GM04503 (cell line): ENCODE measurements around the gene CLSTN1.
A peak's percentile ranks its signal among the peaks of the same experiment; 100 is the strongest.

Experiments
- DNase-seq: peaks from one replicate; pipeline ENCODE4 v3.0.0-alpha.2; 2012; ENCODE audit warnings: low read depth

Gene CLSTN1

DNA sequence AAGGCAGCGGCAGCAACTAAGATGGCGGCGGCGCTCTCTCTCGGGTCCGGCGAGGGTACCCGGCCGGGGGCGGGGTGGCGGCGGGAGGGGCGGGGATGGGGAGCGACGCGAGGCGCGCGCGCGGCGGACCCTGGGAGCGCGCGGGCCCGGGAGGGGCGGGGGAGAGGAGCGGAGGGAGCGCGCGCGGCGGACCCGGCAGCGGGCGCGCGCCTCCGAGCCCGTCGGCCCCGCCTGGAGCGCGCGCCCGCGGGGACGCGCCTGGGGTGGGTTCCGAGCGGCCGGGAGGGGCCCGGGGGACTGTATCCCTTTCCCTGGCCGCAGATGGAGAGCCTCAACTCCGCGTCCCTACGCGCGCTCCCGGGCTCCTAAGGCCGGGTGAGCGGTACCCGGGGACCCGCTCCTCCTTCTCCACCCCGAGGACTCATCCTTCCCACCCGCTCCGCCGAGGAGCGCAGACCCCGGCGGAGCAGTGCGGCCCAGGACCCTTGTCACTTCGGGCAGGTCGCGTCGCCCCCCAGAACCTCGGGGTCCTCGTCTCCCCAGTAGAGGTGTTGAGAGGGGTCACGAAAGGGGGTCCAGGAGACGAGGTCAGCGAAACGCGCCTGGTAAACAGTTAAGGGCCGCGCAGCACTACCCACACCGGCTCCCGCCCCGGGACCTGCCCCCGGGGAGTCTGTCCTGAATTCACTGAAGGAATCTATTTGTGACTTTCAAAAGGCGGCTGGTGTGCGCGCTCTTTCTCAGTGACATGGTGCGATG is at the start of gene CLSTN1:
TSS of gene CLSTN1 (minus strand) at position 23 of the 759 bp plus-strand sequence. CDS start 232 bp downstream, outside the sequence.
- DNase-seq: no peak

DNA sequence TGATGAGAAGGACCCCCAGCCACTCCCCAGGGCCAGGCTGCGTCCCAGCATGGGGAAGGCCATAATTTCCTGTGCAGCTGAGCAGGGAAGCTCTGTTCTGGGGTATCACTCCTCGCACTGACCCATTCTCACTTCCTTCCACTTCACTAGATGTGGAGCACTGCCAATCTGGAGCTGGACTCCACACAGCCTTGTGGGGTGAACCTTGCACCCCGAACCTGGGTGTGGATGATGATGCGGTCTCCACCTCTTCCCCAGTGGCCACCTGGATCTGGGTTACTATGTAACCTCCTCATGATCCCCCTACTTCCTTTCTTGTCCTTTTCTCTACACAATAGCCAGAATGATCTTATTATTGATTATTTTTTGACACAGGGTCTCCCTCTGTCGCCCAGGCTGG is 49.6 kb upstream of the CLSTN1 start:
- DNase-seq: no peak

DNA sequence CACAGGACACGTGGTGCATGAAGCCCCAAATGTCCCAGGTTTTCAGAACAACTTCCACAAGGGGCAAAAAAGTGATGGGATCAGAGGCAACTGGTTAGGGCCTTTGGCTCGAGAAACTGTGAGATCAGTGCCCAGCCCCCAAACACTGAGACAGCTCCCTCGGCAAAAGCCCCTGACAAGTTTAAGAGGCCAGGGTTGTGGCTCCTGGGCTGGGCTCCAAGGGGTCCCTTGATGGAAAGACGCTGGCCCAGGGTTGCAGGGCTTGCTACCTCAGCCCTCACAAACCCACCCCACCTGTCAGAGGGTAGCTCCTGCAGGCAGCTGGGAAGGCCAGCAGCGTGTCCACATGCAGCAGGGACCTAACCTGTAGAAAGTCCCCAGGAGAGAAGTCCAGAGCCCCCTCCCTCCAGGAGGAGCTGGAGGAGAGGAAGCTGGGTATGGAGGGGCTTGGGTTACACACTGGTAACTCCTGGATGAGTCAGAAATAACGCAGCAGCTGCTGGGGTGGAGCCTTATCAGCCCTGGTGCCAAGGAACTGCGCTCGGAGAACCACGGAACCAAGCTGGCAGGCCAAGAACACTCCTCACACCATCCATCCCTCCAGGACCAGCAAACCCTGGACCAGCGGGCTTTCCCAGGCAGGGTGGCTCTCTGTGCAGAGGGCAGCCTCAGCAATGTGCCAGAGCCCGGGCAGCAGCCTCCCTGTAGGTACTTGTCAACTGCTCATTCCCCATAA is 48.8 kb upstream of the CLSTN1 start:
- no peak for DNase-seq

GRCh38 chr1:9871707-9872425 is 48.1 kb upstream of the CLSTN1 start:
- no peak for DNase-seq

DNA sequence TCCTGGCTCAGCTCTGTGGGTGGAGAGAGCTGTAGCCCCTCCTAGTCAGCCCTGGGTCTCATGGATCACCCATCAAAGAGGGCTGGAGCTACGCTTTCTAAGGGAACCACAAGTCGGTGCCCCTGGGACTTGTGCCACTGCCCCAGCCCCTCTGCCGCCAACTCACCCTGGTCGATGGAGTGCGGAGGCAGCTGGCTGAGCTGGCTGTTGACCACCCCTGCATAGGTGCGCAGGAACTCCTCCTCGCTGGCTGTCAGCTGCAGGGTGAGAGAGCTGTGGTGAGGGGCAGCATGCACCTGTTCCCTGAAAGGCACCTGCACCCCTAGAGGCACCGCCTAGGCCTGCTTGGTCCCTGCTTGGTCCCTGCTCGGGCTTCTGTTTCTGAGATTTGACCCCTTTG is 47.3 kb upstream of the CLSTN1 start:
- DNase-seq: no peak

DNA sequence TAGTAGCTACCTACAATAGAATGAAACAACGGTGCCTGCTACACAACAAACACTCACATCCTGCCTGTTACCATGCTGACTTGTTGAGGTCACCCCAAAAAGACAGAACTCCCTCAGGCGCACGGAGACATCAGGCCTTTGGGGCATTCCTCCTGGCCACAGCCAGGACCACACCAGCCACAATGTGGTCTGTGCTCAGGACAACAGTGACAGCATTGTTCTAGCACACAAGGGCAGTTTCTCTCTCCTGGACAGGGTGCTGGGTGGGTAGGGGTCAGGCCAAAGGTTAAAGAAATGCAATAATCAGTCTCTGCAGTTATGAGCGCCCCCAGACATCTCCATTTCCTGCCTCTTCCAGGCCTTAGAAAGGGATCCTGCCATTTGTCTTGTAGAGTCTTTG is 46.8 kb upstream of the CLSTN1 start:
- DNase-seq: no peak

DNA sequence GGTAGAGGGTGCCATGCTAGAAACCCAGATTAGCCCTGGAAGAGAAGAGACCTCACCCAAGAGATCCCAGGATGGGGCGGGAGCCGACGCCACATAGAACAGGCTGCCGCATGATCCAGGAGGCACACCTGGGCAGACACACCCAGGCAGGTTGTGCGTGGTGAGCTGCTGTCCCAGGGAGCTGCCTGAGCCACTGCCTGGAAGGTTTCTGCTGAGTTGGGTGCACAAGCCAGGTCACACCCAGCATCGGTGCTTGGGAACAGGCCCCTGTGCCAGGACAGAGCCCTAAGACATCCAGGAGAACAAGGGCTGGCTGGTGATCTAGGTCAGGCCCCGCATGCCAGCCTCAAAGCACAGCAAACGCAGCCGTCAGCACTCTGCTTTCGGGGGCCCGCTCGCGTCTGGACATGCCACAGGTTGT is 46.1 kb upstream of the CLSTN1 start:
- no peak for DNase-seq

DNA sequence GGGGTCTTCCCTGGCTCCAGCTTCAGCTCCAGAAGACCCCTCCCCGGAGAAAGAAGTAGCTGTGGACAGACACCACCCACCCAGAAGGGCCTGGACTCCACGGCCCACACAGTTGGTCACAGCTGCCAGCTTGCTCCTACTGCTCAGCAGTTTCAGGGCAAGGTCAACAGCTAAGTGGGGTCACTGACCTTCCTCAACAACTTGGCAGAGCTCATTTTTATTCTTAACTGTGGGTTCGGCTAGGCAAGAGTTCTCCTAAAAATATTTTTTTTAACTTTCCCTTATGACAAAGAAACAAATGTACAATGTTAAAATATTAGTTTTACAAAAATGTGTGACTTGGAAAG is 44.5 kb upstream of the CLSTN1 start:
- no peak for DNase-seq

DNA sequence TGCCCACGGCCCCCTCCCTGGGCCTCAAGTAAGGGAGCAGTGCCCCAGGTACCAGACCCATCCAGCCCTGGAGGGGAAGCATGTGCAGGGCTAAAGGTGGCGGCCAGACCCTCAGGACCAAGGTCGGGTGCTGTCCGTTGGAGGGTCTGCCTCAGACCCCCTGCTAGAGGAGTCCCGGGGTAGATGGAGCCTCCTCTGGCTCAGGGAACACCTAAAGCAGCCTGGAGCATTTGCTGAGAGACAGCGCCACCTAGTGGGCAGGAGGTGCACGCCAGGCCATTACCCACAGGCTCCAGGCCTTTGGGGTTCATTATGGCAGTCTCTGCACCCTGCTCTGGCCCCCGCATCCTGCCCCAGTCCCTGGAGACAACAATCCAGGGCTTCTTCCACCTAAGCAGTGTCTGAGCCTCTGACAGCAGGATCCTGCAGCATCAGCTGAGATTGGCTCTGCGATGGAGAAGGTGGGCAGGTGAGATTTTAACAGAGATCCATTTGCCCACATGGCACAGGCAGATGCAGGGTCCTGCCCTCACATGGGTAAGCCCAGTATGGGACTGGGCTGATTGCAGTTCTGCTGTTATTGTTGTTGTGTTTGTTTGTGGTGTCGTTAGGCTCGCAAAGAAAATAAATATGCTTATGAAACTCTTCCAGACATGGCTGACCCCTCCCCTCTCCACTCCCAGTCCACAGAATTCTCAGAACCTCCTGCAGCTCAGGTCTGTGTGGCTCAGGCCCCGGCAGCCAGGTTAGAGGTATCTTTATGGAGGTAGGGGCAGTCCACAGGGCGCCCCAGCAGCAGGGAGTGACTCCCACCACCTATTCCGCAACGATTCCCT is 43.9 kb upstream of the CLSTN1 start:
- no peak for DNase-seq

DNA sequence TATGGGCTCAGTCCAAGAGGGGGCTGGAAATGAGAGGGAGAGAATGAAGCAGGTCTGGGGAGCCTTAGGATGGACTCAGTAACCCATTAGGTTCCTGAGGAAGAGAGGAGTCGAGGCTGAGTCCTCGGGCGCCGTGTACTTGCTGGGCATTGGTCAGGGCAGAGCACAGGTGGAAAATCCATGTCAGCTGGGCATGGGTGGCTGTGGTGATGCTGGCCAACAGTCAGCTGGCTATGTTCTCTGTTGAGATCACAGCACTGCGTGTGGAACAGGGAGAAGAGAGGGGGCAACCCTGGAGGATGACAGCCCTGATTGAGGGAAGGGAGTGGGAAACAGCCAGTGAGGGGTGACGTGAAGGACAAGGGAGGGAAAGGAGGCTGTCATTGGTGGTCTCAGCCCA is 43.1 kb upstream of the CLSTN1 start:
- DNase-seq: no peak

DNA sequence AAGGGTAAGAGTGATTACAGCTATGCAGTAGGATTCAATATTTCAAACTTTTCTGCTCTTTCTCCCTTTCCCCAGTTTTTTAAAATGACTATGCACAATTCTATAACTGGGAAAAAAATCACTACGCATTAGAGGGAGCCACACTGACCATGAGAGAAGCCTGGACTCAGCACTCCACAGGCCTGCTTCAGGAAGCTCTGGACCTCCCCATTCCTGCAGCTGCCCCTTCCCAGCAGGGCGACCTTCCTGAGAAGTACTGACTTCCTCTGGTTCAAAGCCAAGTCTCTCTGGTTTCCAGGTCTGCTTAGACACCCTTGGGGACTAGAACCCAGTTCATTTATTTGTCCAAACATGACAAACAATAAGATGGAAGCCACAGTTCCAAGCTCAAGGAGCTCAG is 42.0 kb upstream of the CLSTN1 start:
- DNase-seq: no peak

DNA sequence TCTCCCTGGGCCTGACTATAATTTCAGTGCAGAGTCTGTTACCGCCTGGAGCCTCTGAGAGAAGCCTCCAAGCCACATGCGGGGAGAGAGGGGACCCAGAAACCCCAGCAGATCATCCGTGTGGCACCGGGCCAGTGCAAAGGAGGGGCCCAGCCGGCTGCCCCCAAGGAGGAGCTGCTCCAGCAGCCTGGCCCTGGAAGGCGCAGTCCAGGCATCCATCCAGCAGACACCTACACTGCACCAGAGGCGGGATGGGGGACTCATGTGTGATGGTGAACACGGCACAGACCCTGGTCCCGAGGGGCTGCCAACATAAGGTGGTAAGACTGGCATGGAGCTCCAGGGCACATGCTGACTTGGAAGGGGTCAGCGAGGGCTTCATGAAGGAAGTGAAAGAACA is 39.6 kb upstream of the CLSTN1 start:
- DNase-seq: no peak

DNA sequence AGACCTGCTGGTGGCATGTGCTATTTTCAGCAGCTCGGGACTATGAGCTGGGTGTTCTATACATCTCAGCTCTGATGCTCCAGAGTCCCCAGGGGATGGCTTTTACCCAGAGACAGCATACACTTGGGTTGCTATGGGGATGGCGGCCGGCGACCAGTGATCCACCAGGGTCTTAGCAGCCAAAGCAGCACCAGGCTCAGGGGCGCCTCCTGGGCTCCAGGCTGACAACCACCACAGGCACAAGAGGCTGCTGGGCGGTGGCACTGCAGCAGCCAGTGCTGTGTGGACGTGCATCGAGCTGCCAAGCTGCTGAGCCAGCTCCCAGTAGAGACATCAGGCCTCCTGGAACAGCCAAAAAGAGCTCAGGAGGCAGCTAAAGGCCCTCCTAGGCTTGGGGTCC is 37.6 kb upstream of the CLSTN1 start:
- DNase-seq: no peak

- DNase-seq: no peak
Measured at GRCh38 chr1:9860887-9861286, 37.1 kb upstream of the CLSTN1 start.

DNA sequence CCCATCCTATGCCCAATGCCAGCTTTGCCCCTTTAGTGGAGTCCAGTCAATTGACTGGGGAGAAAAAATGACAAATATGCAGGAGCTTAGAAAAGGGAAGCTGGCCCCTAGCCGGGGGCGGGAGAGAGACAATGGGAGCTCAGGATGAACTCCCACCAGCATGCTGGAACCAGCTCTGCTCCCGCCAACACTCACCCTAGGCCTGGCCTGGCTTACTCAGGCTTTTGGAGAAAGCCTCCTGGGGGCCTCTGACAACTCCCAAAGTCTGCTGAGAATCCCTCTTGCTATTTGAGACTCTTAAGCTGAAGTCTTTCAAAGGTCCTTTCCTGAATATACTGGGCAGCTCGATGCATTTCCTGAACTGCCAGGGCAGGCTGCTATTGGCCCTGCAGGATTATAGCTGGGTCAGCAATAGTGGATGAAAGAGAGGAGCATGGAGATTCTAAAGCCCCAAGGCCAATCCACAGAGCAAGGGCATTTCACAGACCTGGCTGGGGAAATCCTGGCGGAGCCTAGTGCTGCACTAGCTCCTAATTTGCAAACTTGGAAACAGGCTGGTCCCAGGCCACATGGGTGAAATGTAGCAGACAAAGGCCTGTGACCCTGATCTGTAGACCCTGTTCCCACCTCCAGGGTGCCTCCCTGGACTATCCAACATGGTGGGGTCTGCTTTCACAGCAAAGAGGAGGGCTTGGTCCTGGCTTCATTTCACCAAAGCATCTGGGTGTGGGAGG is 35.7 kb upstream of the CLSTN1 start:
- DNase-seq: no peak

GRCh38 chr1:9858293-9859035 is 34.7 kb upstream of the CLSTN1 start:
- DNase-seq: no peak

- DNase-seq: no peak
Measured at GRCh38 chr1:9855186-9855585, 31.4 kb upstream of the CLSTN1 start.

- DNase-seq: no peak
Measured at GRCh38 chr1:9853249-9853595, 29.5 kb upstream of the CLSTN1 start.

DNA sequence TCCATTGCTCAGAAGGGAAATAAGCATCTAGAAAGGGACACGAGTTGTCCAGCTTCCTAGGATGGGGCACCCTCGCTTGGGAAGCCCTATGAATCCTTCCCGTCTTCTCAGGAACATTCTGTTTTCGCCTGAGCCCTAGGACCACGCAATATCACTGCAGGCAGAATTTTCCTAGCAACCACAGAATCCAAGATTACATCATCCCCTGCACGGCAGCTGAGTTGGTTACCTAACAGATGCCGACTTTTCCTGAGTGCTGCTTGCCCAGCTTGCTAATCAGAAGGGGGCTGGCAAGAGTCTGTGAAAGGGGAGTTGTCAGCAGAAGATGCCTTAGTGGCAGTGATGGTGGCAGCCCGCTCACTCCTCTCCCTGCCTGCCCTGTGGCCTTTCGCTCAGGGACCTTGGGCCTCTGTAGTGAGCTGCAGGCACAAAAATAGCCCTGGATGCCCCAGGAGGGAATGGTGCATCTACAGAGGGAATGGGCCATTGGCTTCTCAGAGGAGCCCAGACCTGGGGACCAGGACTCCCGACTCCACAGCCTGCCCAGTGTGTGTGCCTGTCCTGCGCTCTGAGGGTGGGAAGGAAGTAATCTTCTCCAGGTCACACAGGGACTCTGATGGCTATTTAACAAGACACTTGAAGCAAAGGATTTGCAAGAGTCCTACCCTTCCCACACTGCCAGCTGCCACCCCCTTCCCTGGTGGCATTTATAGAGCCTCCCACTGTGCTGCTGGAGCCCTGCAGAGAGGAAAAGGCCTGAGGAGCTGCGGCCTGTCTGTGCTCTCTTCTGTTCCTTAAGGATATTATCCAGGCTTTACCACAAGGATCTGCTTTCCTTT is 28.9 kb upstream of the CLSTN1 start:
- DNase-seq: peak; percentile 67

GRCh38 chr1:9852004-9852403 is 28.2 kb upstream of the CLSTN1 start:
- no peak for DNase-seq
